Measurements from ENCODE around the gene SKAP1.
"Not testable (repeated sequence)": the region's sequence is repeated elsewhere in the genome, so short reads cannot be mapped to it uniquely, and the experiment has no call there.

The SKAP1 gene
- total RNA-seq, result 0 to 0.38 (median 0.12) reads per million in 18 experiments

DNA sequence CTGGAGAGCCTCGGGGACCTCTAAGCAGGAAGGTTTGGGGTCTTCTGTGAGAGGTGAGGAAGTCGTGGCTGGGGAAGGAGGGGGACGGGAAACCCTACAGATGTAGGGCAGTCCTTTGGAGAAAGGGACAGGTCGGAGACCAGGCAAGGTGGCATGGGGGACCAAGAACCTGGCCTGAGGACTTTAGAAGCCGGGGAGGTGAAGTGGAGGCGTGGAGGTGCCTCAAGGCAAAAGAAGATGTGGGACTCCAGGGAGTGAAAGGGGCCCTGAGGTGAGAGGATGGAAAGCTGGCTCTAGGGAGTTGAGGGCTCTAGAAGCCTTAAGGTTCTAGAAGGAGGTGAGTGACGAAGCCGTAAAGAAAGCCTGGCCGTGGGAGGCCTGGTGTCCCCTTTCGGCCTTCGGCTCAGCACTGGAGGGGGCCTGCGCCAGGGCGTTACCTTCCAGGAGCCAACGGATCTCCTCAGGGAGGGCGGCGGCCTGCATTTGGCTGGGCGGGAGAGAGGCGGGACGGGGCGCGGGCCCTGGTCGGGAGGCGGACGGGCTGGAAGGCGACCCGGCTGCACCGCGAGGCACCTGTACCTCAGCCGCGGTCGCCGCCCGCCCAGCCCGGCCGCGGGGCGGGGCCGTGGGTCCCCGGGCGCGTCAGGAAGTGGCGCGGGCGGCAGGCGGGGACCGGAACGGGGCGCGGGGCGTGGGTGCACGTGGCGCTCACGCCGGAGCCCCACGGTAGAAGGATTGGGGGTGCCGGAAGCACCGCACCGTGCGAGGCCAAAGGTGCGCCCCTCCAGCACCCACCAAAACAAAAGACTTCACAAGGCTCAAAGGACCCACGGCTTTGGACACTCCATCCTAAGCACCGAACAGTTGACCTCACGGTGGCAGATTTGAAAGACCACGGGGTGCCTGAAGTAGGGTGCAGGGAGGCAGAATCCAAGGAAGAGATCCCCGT, at the start of gene SKAP1:
SKAP1 (minus strand) TSS at position 577 of the 949 bp plus-strand sequence.
- DNase-seq, result no peak

DNA sequence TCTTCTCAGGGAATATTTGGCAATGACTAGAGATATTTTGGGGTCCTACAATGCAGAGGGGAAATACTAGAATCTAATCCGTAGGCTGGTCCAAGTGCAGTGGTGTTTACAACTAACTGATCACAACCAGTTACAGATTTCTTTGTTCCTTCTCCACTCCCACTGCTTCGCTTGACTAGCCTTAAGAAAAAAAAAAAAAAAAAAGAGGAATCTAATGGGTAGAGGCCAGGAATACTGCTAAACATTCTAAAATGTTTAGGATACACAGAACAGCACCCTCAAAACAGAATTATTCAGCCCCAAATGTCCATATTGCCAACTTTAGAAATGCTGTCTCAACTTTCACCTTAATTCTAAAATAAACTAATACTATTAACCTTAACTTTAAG, 49.0 kb upstream of the SKAP1 start:
- no peak for DNase-seq

DNA sequence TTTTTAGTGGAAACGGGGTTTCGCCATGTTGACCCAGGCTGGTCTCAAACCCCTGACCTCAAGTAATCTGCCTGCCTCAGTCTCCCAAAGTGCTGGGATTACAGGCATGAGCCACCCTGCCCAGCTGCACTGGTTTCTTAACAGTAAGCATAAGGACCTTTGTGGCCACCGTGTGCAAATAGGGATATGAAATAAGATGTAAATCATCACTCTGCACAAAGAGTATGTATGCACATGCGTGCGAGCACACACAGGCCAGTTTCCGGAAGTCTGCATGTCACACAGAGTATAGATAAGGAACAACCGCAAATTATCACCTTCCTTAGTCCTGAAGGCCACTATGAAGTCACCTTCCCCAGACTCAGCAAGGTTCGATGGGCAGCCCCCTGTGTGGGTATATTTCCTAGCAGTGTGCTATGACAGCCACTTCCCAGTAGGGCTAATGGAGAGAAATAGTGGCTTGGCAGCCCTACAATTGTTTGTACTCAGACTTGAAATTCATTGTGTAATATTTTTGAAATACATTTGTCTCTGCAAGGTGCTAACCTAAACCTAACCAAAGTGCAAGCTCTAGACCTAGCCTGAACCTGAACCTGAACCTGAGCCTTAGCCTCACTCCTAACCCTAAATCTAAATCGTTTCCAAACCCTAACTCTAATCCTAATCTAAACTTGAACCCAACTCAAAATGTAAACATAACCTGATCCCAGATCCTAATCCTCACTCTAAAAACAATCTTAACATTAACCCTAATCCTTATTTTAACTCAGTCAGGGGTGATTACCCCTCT, 48.4 kb upstream of the SKAP1 start:
- peak in 1 of 2 donors; percentile 47 for DNase-seq

DNA sequence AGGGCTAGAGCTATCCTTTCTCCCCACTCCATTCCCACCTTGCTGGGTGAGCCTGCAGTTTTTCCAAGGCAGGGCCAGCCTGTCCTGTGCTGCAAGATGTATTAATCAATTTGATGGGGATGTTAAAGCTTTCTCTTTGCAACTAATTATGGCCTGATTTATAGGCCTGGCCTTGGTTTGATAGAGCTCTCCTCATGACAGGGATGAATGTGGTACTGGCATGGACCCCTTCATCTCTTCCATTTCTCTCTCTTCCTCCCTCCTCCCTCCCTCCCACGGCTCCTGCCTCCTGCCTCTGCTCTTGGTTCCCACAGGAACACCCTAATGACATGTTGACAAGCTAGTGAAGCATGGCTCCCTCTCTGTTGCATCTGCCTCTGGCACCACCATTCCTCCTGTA, 47.2 kb upstream of the SKAP1 start:
- DNase-seq, result no peak

DNA sequence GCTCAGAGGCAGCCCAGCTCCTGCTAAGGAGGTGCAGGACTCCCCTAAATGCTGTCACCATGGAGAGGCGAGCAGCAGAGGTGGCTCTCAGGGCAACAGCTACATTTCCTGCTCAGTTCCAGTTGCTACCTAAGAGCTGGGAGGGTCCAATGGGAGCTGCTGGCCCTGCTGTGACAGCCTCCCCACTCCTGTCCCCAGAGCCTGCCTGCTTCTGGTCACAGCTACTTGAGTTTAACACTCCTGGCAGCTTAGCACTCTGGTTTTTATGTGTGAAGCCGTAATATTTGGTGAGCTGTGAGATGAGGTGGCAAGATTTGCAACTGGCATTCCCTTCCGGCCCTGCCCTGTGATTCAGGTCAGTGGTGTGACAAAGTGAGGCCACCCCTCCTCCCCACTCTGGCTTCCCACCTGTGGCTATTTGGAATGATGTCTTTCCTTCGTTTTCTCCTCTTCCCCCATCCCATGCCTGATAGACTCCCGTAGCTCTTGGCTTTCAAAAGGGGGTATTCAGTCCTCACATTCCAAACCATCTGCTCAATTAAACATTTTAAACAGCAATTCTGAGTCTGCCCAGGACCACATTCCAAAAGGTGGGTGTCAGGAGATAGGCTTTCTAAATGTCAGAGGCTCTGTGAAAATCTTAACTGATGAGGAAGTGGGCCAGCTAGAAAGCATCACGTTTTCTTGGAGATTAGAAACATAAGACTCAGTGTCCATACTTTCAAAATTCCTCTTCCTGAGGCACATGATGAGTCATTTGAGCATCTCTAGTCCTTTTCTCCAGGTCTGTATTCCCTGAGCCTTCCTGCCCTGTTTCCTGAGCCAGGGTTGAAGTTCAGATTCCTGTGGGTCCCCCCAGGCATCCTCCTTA, 42.6 kb upstream of the SKAP1 start:
- no peak for DNase-seq

DNA sequence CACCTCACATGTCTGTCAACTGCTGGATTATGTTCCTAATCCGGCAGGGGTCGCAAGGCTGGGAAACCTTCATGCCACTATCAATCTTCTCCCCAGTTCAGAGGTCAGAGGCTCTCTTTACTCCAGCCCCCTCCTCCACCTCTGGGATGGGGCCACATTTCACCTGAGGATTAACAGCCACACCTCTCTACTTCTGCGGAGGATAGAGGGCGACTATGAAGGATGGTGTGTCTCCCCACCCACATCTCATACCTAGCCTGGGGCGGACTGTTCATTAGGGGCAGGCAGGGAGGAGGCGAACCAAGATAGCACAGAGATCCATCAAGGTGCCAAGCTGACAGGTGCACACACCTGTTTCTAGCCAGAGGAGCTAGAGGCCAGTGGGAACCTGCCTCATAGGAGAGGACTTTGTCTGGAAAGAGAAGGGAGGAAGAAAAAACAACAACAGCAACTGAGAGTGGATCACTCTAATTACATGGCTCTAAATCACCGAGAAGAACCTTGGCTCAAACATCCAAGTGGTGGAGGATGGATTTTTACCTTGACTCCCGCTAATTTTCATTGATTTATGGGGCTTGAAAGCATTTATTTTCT, 41.9 kb upstream of the SKAP1 start:
- DNase-seq, result no peak

GRCh38 chr17:48470388-48471034, 40.5 kb upstream of the SKAP1 start:
- no peak for DNase-seq

DNA sequence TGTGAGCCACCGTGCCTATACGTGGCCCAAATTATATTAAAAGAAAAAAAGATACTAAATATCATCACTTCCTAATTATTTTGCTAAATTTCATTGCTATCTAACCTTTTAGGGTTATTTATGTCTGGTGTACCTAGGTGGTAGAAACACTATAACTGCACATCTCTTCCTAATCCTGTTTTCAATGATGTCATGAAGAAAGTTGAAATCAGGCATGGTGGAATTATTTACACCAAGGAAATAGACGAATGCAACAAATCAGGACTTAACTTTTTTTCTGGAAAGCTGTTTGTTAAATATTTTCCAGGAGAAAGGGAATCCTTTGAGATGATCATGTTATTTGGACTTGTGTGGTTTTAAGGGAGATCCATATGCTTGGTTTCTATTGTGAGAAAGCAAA, 39.2 kb upstream of the SKAP1 start:
- no peak for DNase-seq

DNA sequence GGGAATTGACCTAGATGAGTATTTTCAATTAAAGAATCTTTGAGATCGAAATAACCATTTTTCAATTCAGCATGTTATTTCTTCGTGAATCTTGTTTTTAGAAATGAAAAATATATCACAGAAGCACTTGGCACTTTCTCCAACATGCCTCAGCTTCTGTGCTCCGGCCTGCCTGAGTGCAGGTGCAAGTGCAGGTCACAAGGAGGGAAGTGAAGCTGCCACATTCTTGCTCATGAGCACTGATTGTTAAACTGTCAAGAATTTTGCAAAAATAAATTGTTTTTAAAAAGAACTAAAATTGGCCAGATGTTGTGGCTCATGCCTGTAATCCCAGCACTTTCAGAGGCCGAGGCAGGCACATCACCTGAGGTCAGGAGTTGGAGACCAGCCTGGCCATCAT, 38.3 kb upstream of the SKAP1 start:
- DNase-seq, result no peak

DNA sequence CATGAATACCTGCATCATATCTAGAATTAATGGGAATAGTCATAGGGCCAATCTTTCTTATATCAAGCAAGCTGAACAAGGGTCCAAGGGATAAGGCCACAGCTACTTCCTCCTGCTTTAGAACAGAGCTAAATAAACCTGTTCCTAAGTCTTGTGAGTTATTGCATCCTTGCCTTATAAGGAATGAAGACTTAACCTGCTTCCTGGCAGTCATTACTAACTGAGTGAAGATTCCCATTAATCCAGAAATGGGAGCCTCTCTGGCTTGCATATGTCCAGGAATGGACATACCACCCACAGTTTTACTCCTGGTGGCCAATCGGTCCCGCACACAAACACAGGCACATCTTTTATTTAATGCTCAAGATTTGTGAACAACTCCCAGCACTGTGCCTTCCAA, 35.9 kb upstream of the SKAP1 start:
- no peak for DNase-seq

DNA sequence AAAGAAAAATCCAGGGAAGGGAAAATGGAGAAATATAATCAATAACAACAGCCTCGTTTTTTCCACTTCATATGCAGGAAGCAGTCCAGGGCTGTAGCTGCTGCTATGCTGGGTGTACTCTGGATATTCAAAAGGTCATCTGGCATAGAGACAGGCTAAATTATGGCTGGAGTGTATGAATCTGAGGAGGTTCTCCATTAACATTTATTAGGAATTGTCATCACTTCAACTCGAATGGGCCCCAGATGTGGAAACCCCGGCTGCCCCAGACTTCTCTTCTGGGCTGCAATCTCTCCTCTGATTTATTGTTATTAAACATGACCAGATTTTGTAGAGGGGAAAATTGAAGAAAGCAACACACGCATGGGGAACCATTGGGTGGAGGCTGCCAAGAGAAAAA, 33.5 kb upstream of the SKAP1 start:
- DNase-seq, result no peak

DNA sequence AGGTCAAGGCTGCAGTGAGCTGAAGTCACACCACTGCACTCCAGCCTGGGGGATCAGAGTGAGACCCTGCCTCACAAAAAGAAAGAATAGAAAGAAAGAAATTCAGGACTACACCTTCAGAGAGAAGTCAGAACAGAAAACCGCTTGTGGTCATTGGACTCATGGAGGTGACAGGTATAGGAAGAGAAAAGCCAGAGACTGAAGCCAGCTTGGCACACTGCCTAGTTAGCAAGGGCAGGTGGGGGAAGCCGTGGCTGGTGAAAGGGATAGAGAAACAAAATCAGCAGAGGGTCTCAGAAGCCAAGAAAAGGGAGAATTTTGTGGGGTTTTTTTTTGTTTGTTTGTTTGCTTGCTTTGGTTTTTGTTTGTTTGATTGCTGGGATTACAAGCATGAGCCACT, 32.9 kb upstream of the SKAP1 start:
- no peak for DNase-seq

DNA sequence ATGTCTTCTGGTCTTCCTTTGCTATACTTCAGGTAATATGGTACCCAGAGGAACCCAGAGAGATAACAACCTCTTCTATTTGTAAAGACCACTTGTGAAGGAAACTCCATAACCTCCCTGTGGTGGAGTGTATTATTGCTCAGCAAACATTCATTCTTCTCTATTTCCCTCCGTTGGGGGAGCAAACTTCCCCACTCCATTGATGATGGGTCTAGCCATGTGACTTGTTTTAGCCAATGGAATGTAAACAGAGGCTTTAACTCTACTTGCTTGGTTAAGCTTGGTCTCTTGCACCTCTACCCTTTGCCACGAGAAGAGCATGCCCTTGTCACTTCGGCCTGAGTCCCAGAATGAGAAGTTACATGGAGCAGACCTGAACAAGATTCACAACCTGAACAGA, 30.0 kb upstream of the SKAP1 start:
- DNase-seq, result peak in 1 of 2 donors; percentile 8

DNA sequence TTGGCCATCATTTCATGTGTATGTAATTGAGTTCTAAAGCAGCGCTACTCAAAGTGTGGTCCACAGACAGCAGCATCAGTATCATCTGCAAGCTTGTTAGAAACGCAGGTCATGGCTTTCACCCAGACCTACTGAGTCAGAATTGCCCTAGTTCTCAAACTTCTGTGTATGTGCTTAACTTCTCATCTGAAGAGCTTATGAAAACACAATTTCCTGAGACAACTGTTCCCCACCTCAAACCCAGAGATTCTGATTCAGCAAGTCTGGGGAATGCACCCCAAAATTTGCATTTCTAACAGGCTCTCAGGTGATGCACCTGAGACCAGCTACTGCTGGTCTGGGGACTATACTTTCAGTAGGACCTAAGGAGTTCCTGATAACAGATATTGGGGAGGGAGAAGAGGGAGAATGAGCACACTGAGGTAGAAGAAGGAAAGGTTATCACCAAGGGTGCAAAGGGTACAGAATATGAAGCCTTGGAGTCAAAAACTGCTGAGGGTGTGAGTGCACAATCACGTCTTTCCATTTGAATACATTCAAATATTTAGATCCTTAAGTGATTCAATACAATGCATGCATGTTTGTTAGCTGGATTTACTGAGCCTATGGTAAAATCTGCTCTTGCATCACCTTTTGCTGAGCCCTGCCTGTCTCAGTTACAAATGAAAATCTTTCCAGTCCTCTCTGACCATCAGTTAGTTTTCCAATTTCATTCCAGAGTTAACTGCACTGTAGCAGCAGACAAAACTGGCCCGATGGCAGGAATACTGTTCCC, 29.2 kb upstream of the SKAP1 start:
- no peak for DNase-seq

GRCh38 chr17:48457080-48457836, 27.2 kb upstream of the SKAP1 start:
- DNase-seq, result peak; percentile 60 to 64

DNA sequence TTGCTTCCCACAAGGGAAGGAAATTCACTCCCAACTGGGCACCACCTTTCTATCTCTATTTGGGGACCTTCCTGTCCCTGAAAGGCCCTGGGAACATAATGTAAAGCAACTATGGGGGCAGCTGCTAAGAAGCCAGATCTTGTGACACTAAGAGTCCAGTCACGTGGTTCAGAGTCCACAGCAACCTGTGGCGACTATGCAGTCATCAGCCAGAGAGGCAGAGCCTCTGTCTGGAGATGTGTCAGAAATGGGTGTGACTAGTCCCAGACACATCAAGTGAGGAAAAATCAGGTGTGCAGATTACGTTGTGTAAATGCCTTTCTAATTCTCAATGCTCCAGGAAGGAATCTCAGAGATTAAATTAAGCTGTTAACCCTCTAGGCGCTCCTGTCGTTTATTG, 26.6 kb upstream of the SKAP1 start:
- peak in 1 of 2 donors; percentile 27 for DNase-seq

- no peak for DNase-seq
Observed at GRCh38 chr17:48455791-48456190, 25.8 kb upstream of the SKAP1 start.

DNA sequence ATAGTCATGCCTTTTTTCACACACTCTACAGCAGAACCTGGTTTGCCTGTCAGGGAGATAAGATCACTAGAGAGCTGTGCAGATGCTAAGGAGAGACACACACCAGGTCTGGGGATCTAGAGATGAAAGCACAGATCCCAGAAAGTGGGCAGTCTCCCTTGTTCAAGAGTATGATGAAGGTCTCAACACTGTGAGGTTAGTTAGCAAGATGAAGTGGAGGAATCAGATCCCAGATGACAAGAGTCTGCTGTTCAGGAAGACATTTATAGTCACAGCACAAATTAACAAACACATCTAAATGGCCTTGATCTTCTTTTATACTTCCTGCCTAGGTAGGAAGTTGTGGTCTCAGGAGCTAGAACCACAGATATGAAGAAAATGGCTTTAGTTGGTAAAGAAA, 23.4 kb upstream of the SKAP1 start:
- no peak for DNase-seq

- no peak for DNase-seq
Observed at GRCh38 chr17:48451489-48451888, 21.5 kb upstream of the SKAP1 start.

DNA sequence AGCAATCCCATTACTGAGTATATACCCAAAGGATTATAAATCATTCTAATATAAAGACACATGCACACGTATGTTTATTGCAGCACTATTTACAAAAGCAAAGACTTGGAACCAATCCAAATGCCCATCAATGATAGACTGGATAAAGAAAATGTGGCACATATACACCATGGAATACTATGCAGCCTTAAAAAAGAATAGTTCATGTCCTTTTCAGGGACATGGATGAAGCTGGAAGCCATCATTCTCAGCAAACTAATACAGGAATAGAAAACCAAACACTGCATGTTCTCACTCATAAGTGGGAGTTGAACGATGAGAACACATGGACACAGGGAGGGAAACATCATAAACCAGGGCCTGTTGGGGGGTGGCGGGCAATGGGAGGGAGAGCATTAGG, 19.3 kb upstream of the SKAP1 start:
- DNase-seq, result not testable (repeated sequence)

Measured in inflammatory macrophage (primary cell).